Fibroblast of skin of right quadriceps (primary cell): ENCODE results near the gene CD8B.
"Not testable (repeated sequence)": the region's sequence is repeated elsewhere in the genome, so short reads cannot be mapped to it uniquely, and the experiment has no call there.

Experiments used
- DNase-seq: peaks from one replicate; pipeline ENCODE4 v3.0.0-alpha.2; 2013

CD8B gene

GRCh38 chr2:86861628-86862379 lies at the start of gene CD8B:
Gene CD8B (minus strand): TSS chr2:86861886. CDS start chr2:86861865, 21 bp downstream.
- not testable (repeated sequence) for DNase-seq

GRCh38 chr2:86905868-86906267 lies 44.2 kb upstream of the CD8B start:
- not testable (repeated sequence) for DNase-seq

DNA sequence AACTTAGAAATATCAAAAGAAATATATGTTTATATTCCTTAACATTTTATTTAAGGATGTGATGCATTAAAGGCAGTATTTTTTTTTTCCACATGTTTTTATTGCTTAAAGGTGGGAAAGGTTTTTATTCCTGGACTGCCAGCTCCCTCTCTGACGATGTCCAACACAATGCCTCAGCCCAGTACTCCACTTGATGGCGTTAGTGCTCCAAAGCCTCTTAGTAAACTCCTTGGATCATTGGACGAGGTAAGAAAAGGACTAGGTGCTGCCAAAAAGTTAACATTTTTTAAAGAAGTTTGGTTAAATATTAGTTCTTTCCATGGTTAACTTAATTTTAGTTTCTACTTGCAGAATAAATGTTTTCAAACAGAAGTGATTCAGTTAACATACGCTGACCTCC lies 39.0 kb upstream of the CD8B start:
- peak; percentile 1 for DNase-seq

- DNase-seq = not testable (repeated sequence)
Observed at GRCh38 chr2:86886026-86886425, 24.3 kb upstream of the CD8B start.

DNA sequence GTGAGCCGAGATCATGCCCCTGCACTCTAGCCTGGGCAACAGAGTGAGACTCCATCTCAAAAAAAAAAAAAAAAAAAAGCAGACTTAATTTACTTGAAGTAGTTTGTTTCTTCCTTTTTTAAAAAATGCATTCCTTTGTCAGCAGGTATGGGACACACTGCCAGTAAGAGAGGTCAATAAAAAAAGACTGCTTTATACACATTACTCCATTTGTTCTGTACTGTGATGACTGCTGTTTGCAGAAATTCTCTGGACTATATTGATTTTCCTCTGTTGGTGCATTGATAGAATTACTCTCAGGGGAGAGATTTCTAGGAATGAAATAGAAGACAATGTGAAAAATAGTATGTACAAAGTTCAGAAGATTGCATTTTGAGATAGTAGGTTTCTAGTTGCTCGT lies 21.2 kb upstream of the CD8B start:
- not testable (repeated sequence) for DNase-seq

GRCh38 chr2:86882118-86882665 lies 20.5 kb upstream of the CD8B start:
- DNase-seq = not testable (repeated sequence)

- DNase-seq = not testable (repeated sequence)
Observed at GRCh38 chr2:86878986-86879385, 17.3 kb upstream of the CD8B start.

DNA sequence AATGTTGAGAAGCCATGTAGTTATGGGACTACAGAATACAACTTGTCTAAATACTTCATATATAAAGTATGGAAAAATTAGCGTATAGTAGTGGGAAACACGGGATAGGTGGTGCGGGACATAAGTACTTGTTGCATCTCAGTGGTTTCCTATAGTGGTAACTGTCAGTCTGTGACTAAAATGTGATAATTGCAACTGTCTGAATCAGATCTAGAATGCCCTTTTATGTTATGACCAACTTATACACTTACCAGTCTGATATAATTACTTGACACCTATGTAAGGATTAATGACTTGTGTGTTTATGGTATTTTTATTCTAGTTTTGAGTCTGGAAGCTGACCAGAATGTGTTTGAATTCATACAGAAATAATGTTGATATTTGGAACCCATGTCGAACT lies 9.3 kb upstream of the CD8B start:
- not testable (repeated sequence) for DNase-seq

- not testable (repeated sequence) for DNase-seq
Observed at GRCh38 chr2:86868895-86869468, 7.3 kb upstream of the CD8B start.

- not testable (repeated sequence) for DNase-seq
Observed at GRCh38 chr2:86862380-86862703, 656 bp upstream of the CD8B start.

- DNase-seq = not testable (repeated sequence)
Observed at GRCh38 chr2:86861175-86861574, 511 bp downstream of the CD8B start.

- not testable (repeated sequence) for DNase-seq
Observed at GRCh38 chr2:86860573-86860972, 1.1 kb downstream of the CD8B start.

GRCh38 chr2:86857688-86858087 lies 4.0 kb downstream of the CD8B start:
- not testable (repeated sequence) for DNase-seq

GRCh38 chr2:86856498-86856897 lies 5.2 kb downstream of the CD8B start:
- DNase-seq = not testable (repeated sequence)

DNA sequence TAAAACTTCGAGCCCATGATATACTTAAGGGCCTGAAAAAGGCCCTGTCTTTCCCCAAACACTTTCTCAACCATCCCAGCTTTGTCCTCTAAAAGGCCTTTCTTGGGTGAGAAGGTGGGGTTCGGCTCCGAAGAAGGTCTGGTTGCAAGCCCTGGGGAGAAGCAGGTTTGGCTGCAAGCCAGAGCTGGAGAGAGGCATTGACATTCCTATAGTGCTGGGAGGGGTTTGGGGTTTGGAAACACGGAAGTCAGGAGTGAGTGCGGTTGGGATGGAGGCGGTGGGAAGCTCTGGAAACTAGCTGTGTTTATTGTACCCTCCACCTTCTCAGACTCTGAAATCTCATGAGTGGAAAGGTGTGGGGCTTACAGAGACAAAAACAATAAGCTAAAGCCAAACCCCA lies 5.7 kb downstream of the CD8B start:
- peak; percentile 67 for DNase-seq

DNA sequence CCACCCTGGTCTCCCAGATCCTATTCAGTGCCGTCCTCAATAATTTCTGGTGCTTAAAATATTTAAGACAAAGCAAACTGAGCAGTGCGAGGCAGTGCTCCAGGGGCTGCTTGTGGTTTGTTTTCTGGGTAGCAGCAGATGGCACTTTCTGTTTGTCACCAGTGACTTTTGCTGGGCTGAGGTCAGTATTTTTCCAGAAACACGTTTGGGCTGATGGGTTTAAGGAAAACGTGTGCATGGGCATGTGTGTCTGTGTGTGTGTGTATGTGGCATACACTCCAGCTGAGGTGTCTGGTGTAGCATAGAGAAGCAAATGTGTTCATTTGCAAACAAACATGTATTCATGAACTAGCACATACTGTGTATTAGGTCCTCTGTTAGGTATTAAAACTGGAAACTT lies 10.1 kb downstream of the CD8B start:
- not testable (repeated sequence) for DNase-seq

GRCh38 chr2:86842607-86843234 lies 19.0 kb downstream of the CD8B start:
- not testable (repeated sequence) for DNase-seq

GRCh38 chr2:86841330-86841729 lies 20.4 kb downstream of the CD8B start:
- DNase-seq = not testable (repeated sequence)

DNA sequence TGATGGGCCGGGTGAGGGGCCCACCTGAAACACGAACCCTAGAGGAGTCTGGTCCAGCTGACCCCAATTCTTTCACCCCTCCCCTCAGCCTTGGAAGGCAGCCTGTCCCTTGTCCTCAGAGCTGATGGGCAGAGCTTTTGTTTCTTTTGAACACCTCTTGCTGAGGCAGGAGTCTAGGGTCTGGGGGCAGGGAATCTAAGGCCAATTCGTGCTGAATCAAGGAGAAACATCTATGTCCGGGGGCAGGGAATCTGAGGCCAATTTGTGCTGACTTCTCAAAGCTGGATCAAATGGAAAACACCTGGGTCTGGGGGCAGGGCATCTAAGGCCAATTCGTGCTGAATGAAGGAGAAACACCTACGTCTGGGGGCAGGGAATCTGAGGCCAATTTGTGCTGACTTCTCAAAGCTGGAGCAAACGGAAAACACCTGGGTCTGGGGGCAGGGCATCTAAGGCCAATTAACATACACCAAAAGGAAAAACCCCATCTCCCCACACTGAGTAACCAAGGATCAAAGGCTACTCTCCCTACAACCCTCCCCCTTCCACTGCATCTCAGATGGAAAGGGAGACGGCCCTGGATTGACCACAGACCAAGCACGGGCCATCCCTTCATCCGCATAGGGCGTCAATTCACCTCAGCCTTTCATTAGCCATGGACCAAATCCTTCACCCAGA lies 21.7 kb downstream of the CD8B start:
- DNase-seq = not testable (repeated sequence)

DNA sequence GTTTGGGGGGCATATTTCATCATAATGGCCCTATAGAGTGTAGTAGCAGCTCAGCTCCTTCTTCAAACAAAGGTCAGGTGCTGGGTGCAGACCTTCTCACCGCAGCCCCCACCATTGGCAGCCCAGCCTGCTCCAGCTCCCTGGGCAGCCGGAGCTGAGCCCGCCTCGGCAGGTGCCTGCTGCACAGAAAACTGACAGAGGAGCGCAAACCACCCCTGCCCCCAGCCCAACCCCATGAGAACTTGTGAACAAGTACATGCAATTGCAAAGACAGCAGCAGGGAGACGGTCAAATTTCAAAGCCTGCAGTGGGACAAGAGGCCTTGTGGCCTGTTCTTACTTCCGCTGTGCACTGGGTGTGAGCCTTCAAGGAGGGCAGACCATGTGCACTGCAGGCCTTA lies 22.2 kb downstream of the CD8B start:
- not testable (repeated sequence) for DNase-seq

- DNase-seq = not testable (repeated sequence)
Observed at GRCh38 chr2:86837714-86838113, 24.0 kb downstream of the CD8B start.

DNA sequence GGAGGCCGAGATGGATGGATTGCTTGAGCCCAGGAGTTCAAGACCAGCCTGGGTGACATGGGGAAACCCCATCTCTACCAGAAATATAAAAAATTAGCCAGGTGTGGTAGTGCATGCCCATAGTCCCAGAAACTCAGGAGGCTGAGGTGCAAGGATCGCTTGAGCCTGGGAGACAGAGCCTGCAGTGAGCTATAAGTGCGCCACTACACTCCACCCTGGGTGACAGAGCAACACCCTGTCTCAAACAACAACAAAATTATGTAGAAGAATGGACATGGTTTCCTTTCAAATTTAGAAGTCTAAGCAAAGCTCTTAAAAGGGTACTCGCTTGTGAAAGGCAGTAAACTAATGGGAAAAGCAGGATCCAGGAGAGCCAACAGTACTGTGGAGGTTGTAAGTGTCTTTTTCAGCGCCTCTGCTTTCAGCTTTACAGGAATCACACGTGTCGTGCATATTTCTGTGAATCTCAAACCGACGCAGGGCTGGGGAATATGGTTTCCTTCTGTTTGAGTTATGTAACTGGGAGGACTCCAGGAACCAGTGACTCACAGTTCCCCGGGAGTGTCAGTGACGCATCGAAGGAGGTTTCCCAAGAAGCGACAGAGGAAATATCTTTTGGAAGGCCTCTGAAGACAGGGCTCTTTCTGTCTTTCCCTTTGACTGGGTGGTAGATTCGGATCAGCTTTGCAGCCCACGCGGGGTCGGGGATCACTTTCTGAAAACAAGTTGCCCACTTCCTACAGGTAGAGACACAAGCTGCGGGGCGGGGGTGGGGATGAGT lies 24.6 kb downstream of the CD8B start:
- DNase-seq = peak; percentile 89
